Naive B cell (primary cell): Measurements from ENCODE around the gene NUS1. TPM values are rescaled to one million over a fixed set of nuclear protein-coding genes. Genes with fewer than 3 reads are reported as not detected.
A peak's percentile ranks its signal among the peaks of the same experiment; 100 is the strongest.
"Not testable (repeated sequence)": the region's sequence is repeated elsewhere in the genome, so short reads cannot be mapped to it uniquely, and the experiment has no call there.

ENCODE experiments used
- ATAC-seq, 2 donors: fragments of 150-1000 bp; cut with Tn5 transposase; 2 replicates each; pipeline ENCODE4 v1.10.0; 2021; ENCODE audit warnings: low read depth in 2 of 2, mild to moderate bottlenecking in 2 of 2, moderate library complexity in 2 of 2
- DNase-seq: peaks from one replicate; pipeline ENCODE4 v3.0.0; 2022
- H3K27ac Mint-ChIP-seq, 6 donors: one replicate each; pipeline ENCODE4 v1.8.0; 2020 to 2022; ENCODE audit warnings: mild to moderate bottlenecking in 6 of 6, mixed read lengths in 6 of 6, moderate library complexity in 5 of 6, inconsistent platforms in 2 of 6
- H3K27me3 Mint-ChIP-seq, 3 donors: one replicate each; pipeline ENCODE4 v1.8.0; 2021 to 2022; ENCODE audit warnings: mixed read lengths in 3 of 3, mild to moderate bottlenecking in 1 of 3
- H3K36me3 Mint-ChIP-seq, 2 donors: one replicate each; pipeline ENCODE4 v1.8.0; 2020 to 2022; ENCODE audit warnings: mixed read lengths in 2 of 2, inconsistent platforms in 1 of 2, mild to moderate bottlenecking in 1 of 2
- H3K4me1 Mint-ChIP-seq, 3 donors: one replicate each; pipeline ENCODE4 v1.8.0; 2020 to 2022; ENCODE audit warnings: mixed read lengths in 3 of 3, inconsistent platforms in 1 of 3, mild to moderate bottlenecking in 1 of 3, moderate library complexity in 1 of 3
- H3K4me3 Mint-ChIP-seq, 8 donors: one replicate each; pipeline ENCODE4 v1.8.0; 2020 to 2022; ENCODE audit warnings: mild to moderate bottlenecking in 8 of 8, mixed read lengths in 8 of 8, moderate library complexity in 8 of 8, inconsistent platforms in 2 of 8
- H3K9me3 Mint-ChIP-seq, 7 donors: one replicate each; pipeline ENCODE4 v1.8.0; 2020 to 2022; ENCODE audit warnings: mixed read lengths in 7 of 7, mild to moderate bottlenecking in 5 of 7, inconsistent platforms in 2 of 7, moderate library complexity in 1 of 7
- polyA plus RNA-seq, 6 donors: library from polyadenylated mRNA; unstranded; fragments of 300-500 nt; fragmentation: Illumina TruSeq; gene quantifications; one replicate each; pipeline ENCODE4 v1.2.3, GENCODE V29; 2021; ENCODE audit warnings: low read depth in 6 of 6

NUS1 gene
- polyA plus RNA-seq, 6 donors from 2014 or later, result 10.8 to 22.8 (median 13.4) TPM

- H3K9me3 Mint-ChIP-seq, result no peaks in the 10 kb centered on the region
- H3K27me3 Mint-ChIP-seq, result no peaks in the 10 kb centered on the region
- H3K36me3 Mint-ChIP-seq, result no peaks in the 10 kb centered on the region
- peaks cover 52 to 77% (median 69%) of the 10 kb centered on the region in 3 donors for H3K4me1 Mint-ChIP-seq
- peak overlapping the region in 7 of 8 donors; percentile 55 to 98 (median 86) for H3K4me3 Mint-ChIP-seq
- no peak for DNase-seq
- H3K27ac Mint-ChIP-seq, result peak overlapping the region in 2 of 6 donors; percentile 44 to 93
- no peak for ATAC-seq
Measured at GRCh38 chr6:117677553-117678141, 2.4 kb downstream of the NUS1 start.

DNA sequence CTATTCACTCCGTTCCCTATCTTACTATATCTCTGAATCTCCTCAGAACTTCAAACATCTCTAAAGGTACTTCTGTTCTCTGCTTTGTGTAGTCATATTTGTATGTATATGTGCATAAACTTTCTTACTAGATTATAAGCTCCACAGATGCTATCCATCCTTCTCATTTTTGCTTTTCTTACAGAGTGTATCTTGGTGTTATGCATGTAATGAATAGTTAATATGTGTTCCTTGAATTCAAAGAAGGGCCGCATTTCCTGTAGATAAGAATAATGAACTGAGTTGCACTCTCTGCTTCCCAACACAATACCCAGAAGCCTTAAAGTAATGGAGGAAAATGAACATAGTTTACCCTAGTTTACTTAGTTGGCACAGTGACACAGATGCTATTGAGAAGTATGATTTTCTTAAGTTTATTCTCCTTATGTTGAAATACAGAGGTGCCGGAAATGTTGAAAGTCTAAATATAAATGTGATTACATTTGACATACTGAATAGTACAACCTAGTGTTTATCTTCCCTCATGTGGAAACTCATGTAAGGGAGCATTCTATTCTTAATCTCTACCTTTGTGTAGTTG lies 6.0 kb downstream of the NUS1 start:
- Mint-ChIP-seq H3K27ac (peak overlapping the region in 2 of 6 donors; percentile 1 to 12), H3K36me3 (no peaks in the 10 kb centered on the region), H3K4me1 (peaks cover 57 to 71% (median 67%) of the 10 kb centered on the region in 3 donors), H3K4me3 (peak overlapping the region in 1 of 8 donors; percentile 28), H3K27me3 (no peaks in the 10 kb centered on the region), H3K9me3 (no peaks in the 10 kb centered on the region)
- ATAC-seq, result no peak
- no peak for DNase-seq

DNA sequence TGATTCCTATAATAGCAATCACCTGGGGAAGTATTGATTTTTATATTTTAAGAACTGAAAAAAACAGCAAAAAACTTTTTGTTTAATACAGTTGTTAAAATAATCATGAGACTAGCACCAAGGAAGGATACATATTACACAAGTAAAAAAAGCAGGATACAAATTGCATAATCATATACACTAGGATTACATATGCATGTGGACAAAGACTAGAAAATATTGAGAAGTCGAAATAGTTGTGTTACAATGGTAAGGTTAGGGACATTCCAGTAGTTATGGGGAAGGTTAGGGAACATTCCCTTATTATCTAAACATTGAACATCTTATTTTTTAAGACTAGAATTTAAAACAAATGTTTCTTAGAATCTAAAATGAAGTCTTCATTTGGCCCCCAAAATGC lies 9.5 kb downstream of the NUS1 start:
- Mint-ChIP-seq H3K36me3 (peaks cover 0 to 9% of the 10 kb centered on the region in 2 donors), H3K4me3 (no peak overlapping the region), H3K27ac (no peak overlapping the region), H3K9me3 (no peaks in the 10 kb centered on the region), H3K4me1 (peaks cover 50 to 68% (median 60%) of the 10 kb centered on the region in 3 donors), H3K27me3 (no peaks in the 10 kb centered on the region)
- ATAC-seq (no peak), DNase-seq (no peak)

GRCh38 chr6:117685359-117685758 lies 10.1 kb downstream of the NUS1 start:
- DNase-seq (no peak), ATAC-seq (no peak)
- Mint-ChIP-seq H3K27me3 (no peaks in the 10 kb centered on the region), H3K9me3 (no peaks in the 10 kb centered on the region), H3K4me3 (no peak overlapping the region), H3K36me3 (peaks cover 0 to 9% of the 10 kb centered on the region in 2 donors), H3K27ac (no peak overlapping the region), H3K4me1 (peaks cover 48 to 62% (median 54%) of the 10 kb centered on the region in 3 donors)

- H3K4me1 Mint-ChIP-seq, result peaks cover 45 to 51% (median 47%) of the 10 kb centered on the region in 3 donors
Measured at GRCh38 chr6:117687021-117687648, 11.9 kb downstream of the NUS1 start.

GRCh38 chr6:117689584-117689983 lies 14.3 kb downstream of the NUS1 start:
- not testable (repeated sequence) for H3K9me3 Mint-ChIP-seq, ATAC-seq, H3K27me3 Mint-ChIP-seq, H3K27ac Mint-ChIP-seq, DNase-seq, H3K4me3 Mint-ChIP-seq
- peaks cover 6 to 23% of the 10 kb centered on the region in 2 donors for H3K36me3 Mint-ChIP-seq
- H3K4me1 Mint-ChIP-seq, result peaks cover 35 to 38% (median 35%) of the 10 kb centered on the region in 3 donors

More at GRCh38 chr6:117687021-117687648, 11.9 kb downstream of the NUS1 start:
- H3K4me3 Mint-ChIP-seq, result no peak overlapping the region
- H3K36me3 Mint-ChIP-seq, result peaks cover 0 to 13% of the 10 kb centered on the region in 2 donors
- peak overlapping the region in 1 of 6 donors; percentile 3 for H3K27ac Mint-ChIP-seq
- ATAC-seq (no peak), DNase-seq (no peak)
- H3K27me3 Mint-ChIP-seq, result no peaks in the 10 kb centered on the region
- H3K9me3 Mint-ChIP-seq, result no peaks in the 10 kb centered on the region

GRCh38 chr6:117706504-117706903 lies 31.2 kb downstream of the NUS1 start:
- Mint-ChIP-seq H3K9me3 (no peaks in the 10 kb centered on the region), H3K36me3 (peaks cover 5 to 7% of the 10 kb centered on the region in 2 donors), H3K4me1 (peaks cover 5 to 10% (median 7%) of the 10 kb centered on the region in 3 donors), H3K27ac (peak overlapping the region in 5 of 6 donors; percentile 2 to 91 (median 88)), H3K27me3 (no peaks in the 10 kb centered on the region), H3K4me3 (no peak overlapping the region)
- DNase-seq (no peak), ATAC-seq (no peak)

DNA sequence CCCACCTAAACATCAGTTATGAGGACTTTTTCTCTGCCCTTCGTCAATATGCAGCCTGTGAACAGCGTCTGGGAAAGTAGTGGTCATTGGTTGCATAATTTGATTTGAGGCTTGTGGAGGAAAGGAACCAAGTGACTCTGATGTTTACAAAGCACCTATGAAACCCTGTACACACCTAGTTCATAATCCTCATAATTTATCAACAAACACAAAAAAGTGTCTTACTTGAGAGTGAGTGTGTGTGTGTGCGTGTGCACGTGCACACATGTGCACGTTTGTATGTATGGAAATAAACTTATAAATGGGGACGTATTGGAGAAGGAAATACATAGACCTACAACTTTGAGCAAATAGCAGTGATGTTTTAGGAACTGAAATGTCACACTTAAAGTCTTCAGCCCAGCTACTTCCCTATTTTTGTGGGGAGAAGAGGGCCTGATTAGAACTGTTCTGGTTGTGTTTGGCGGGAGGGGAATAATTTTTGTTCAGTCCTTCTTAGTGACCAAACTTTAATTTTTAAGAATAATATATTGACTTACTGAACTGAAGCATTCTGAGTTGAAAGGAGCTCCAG lies 31.8 kb downstream of the NUS1 start:
- not testable (repeated sequence) for DNase-seq

GRCh38 chr6:117711369-117711768 lies 36.1 kb downstream of the NUS1 start:
- H3K27me3 Mint-ChIP-seq, result no peaks in the 10 kb centered on the region
- DNase-seq, result no peak
- H3K4me1 Mint-ChIP-seq, result peaks cover 5 to 8% (median 7%) of the 10 kb centered on the region in 3 donors
- H3K9me3 Mint-ChIP-seq, result peaks cover 0 to 2% (median 0%) of the 10 kb centered on the region in 7 donors
- H3K36me3 Mint-ChIP-seq, result peaks cover 7 to 10% of the 10 kb centered on the region in 2 donors
- H3K27ac Mint-ChIP-seq, result no peak overlapping the region
- ATAC-seq, result no peak
- no peak overlapping the region for H3K4me3 Mint-ChIP-seq

More for the DNA sequence above, 31.8 kb downstream of the NUS1 start:
- Mint-ChIP-seq H3K27ac (peak overlapping the region in 4 of 6 donors; percentile 2 to 91 (median 88)), H3K4me1 (peaks cover 5 to 10% (median 7%) of the 10 kb centered on the region in 3 donors), H3K4me3 (peak overlapping the region in 1 of 8 donors; percentile 26)
- H3K9me3 Mint-ChIP-seq, H3K36me3 Mint-ChIP-seq, H3K27me3 Mint-ChIP-seq: not testable (repeated sequence)
- peak; percentile 61 to 65 for ATAC-seq

- no peak overlapping the region for H3K27ac Mint-ChIP-seq
- no peak overlapping the region for H3K4me3 Mint-ChIP-seq
- H3K36me3 Mint-ChIP-seq, result peaks cover 0 to 9% of the 10 kb centered on the region in 2 donors
- ATAC-seq, result no peak
- no peak for DNase-seq
- peaks cover 0 to 9% (median 9%) of the 10 kb centered on the region in 3 donors for H3K27me3 Mint-ChIP-seq
- peaks cover 6 to 14% (median 11%) of the 10 kb centered on the region in 7 donors for H3K9me3 Mint-ChIP-seq
- H3K4me1 Mint-ChIP-seq, result peaks cover 0 to 2% (median 0%) of the 10 kb centered on the region in 3 donors
Measured at GRCh38 chr6:117718895-117719294, 43.6 kb downstream of the NUS1 start.

GRCh38 chr6:117721520-117721919 lies 46.3 kb downstream of the NUS1 start:
- not testable (repeated sequence) for H3K4me1 Mint-ChIP-seq, H3K27ac Mint-ChIP-seq

DNA sequence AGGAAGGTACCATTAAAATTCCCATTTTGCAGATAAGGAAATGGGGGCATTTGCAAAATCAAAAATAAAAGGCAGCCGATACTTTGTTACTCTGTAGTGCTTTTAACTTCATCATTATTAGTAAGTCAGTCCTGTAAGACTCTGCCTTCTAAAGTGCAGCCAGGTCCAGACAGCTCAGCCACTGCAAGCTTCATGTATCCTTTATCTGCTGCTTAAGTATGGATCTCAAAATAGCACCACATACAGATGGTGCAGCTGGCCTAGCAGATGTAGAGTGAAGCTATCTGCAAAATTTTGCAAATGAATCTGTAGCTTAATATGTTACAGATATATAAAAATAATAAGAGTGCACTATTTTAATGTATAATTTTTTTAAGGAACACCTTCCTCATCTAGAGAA lies 53.4 kb downstream of the NUS1 start:
- Mint-ChIP-seq H3K27ac (no peak overlapping the region), H3K36me3 (no peaks in the 10 kb centered on the region), H3K27me3 (peaks cover 0 to 8% (median 0%) of the 10 kb centered on the region in 3 donors), H3K4me1 (no peaks in the 10 kb centered on the region), H3K4me3 (no peak overlapping the region), H3K9me3 (peaks cover 3 to 12% (median 6%) of the 10 kb centered on the region in 7 donors)
- ATAC-seq (no peak), DNase-seq (no peak)

More at GRCh38 chr6:117721520-117721919, 46.3 kb downstream of the NUS1 start:
- H3K27me3 Mint-ChIP-seq, H3K4me3 Mint-ChIP-seq, ATAC-seq, H3K36me3 Mint-ChIP-seq, DNase-seq: not testable (repeated sequence)
- peaks cover 6 to 16% (median 12%) of the 10 kb centered on the region in 7 donors for H3K9me3 Mint-ChIP-seq

GRCh38 chr6:117729613-117730012 lies 54.3 kb downstream of the NUS1 start:
- no peak for ATAC-seq

More at GRCh38 chr6:117729613-117730012, 54.3 kb downstream of the NUS1 start:
- Mint-ChIP-seq H3K27me3 (peaks cover 0 to 8% (median 0%) of the 10 kb centered on the region in 3 donors), H3K27ac (no peak overlapping the region), H3K36me3 (no peaks in the 10 kb centered on the region), H3K4me3 (no peak overlapping the region), H3K9me3 (peaks cover 0 to 8% (median 5%) of the 10 kb centered on the region in 7 donors), H3K4me1 (no peaks in the 10 kb centered on the region)
- DNase-seq, result no peak
